ENCODE results near the gene BOLL. TPM values are rescaled to one million over a fixed set of nuclear protein-coding genes. Genes with fewer than 3 reads are reported as not detected.
A peak's percentile ranks its signal among the peaks of the same experiment; 100 is the strongest.
"Not testable (repeated sequence)": the region's sequence is repeated elsewhere in the genome, so short reads cannot be mapped to it uniquely, and the experiment has no call there.

BOLL gene, protein sequence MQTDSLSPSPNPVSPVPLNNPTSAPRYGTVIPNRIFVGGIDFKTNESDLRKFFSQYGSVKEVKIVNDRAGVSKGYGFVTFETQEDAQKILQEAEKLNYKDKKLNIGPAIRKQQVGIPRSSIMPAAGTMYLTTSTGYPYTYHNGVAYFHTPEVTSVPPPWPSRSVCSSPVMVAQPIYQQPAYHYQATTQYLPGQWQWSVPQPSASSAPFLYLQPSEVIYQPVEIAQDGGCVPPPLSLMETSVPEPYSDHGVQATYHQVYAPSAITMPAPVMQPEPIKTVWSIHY
- not detected for total RNA-seq

DNA sequence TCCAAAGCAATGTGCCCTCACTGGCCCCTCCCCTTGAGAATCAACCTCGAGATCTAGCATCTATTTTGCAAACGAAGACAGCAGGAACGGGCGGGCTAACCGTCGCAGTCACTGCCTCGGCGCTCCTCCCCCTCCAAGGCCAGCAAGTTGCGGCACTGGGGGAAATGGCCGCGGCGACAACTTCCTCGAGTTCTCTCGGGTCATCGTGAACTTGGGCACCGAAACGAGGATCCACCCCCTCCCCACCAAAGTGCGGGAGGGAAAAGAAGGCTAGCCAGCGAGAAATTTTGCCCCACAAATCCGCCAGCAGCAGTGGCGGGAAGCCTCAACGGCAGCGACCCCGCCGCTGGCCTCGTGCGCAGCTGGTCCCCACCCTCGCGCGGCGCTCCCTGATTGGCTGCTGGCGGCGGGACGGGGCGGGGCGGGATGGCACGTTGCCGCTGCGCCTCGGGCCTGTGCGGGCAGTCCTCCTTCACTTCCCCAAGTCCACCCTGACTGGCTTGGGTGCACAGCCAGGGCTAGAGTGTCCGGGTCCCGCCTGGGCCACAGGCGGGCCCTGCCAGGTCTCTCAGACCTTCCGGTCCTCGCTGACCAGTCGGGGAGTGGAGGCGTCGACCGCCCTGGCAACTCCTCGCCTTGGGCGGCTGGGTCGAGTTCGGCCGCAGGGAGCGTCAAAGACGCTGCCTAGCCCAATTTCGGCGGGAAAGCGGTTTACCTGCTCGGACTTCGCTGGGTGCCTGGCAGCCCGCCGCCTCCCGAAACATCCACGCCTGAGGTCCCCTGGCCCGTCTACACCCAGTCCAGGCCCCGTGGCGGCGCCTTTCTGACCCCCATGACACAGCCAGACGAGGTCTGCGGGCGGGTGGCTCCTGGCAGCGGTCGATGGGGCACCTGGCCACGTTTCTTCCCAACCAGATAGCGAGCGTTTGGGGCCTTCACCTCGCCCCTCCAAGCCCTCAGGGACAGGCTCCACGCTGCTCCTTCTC lies at the start of gene BOLL:
Gene BOLL (minus strand): TSS at position 364 of the 986 bp plus-strand sequence. CDS start 3,469 bp downstream, outside the sequence.
- Mint-ChIP-seq H3K27me3 (ENCODE audit: low read depth) (peaks cover 39% of the 10 kb centered on the region), H3K4me1 (ENCODE audit: low read depth) (peaks cover 5% of the 10 kb centered on the region), H3K27ac (no peak within 1 kb of the TSS), H3K36me3 (ENCODE audit: low read depth) (no peaks in the 10 kb centered on the region), H3K4me3 (peak within 1 kb of the TSS; percentile 71), H3K9me3 (ENCODE audit: insufficient read depth) (no peaks in the 10 kb centered on the region)
- DNase-seq (no peak), ATAC-seq (no peak)
- ChIA-PET CTCF (interaction anchor here (1.2 kb wide), 1 partner anchor 113 kb away, joined by 3 read pairs; no protein-coding TSS in a partner anchor), POLR2A (no interaction called here)

DNA sequence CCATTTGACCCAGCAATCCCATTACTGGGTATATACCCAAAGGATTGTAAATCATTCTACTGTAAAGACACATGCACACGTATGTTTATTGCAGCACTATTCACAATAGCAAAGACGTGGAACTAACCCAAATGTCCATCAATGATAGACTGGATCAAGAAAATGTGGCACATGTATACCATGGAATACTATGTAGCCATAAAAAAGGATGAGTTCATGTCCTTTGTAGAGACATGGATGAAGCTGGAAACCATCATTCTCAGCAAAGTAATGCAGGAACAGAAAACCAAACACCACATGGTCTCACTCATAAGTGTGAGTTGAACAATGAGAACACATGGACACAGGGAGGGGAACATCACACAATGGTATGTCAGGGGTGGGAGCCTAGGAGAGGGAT lies 49.7 kb upstream of the BOLL start:
- H3K27ac Mint-ChIP-seq; H3K27me3 Mint-ChIP-seq (ENCODE audit: low read depth); H3K4me3 Mint-ChIP-seq; H3K36me3 Mint-ChIP-seq (ENCODE audit: low read depth); POLR2A ChIA-PET; H3K9me3 Mint-ChIP-seq (ENCODE audit: insufficient read depth); ATAC-seq; CTCF ChIA-PET; DNase-seq: not testable (repeated sequence)
- peaks cover 23% of the 10 kb centered on the region for H3K4me1 Mint-ChIP-seq (ENCODE audit: low read depth)

- ATAC-seq (no peak), DNase-seq (no peak)
- no peaks in the 10 kb centered on the region for H3K27me3 Mint-ChIP-seq (ENCODE audit: low read depth)
- H3K9me3 Mint-ChIP-seq (ENCODE audit: insufficient read depth) = no peaks in the 10 kb centered on the region
- no peaks in the 10 kb centered on the region for H3K4me1 Mint-ChIP-seq (ENCODE audit: low read depth)
- ChIA-PET POLR2A (no interaction called here), CTCF (interaction anchor here (1.3 kb wide), 1 partner anchor 15 kb away, joined by 5 read pairs; no protein-coding TSS in a partner anchor)
- no peaks in the 10 kb centered on the region for H3K36me3 Mint-ChIP-seq (ENCODE audit: low read depth)
- no peak overlapping the region for H3K4me3 Mint-ChIP-seq
- H3K27ac Mint-ChIP-seq = no peak overlapping the region
These were observed 43.5 kb upstream of the BOLL start for GRCh38 chr2:197828464-197829135.

DNA sequence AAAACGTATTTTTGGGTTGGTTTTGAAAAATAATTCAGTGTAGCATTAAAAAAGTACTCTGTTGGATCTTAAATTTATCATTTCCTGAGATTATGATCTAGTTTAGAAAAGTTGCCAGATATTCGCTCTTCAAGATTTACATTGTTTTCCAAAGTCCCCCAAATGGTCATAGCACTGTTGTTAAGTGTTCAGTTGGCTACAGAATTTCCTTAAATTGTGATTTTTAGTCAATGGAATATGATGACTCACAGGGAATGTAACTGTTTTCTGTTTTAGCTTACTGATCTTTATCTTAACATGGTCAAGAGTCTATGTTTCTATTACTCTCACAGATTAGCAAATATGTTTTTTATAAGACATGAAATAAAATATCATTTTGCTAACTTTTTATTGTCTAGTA lies 42.5 kb upstream of the BOLL start:
- ChIA-PET POLR2A (no interaction called here), CTCF (interaction anchor here (1.0 kb wide), 1 partner anchor 14 kb away, joined by 4 read pairs; no protein-coding TSS in a partner anchor)
- Mint-ChIP-seq H3K27me3 (ENCODE audit: low read depth) (no peaks in the 10 kb centered on the region), H3K27ac (no peak overlapping the region), H3K4me1 (ENCODE audit: low read depth) (no peaks in the 10 kb centered on the region), H3K4me3 (no peak overlapping the region), H3K9me3 (ENCODE audit: insufficient read depth) (no peaks in the 10 kb centered on the region), H3K36me3 (ENCODE audit: low read depth) (no peaks in the 10 kb centered on the region)
- DNase-seq (no peak), ATAC-seq (no peak)

DNA sequence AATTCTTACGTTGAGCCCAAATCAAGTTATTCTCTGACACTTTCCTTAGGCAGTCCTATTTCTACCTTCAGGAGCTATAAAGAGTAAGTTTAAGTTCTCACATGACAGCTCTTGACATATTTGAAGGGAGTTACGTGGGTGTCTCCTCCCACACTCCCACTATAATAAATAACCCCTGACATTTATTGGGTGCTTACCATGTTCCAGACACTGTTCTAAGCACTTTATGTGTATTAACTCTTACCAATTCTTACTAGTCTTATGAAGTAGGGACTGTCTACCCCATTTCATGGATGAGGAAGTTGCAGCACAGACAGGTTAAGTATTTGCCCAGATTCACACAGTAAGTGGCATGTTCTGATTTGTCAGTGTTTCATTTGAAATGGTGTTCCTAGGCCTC lies 37.2 kb upstream of the BOLL start:
- H3K27me3 Mint-ChIP-seq (ENCODE audit: low read depth) = no peaks in the 10 kb centered on the region
- H3K9me3 Mint-ChIP-seq (ENCODE audit: insufficient read depth) = no peaks in the 10 kb centered on the region
- H3K4me1 Mint-ChIP-seq (ENCODE audit: low read depth) = no peaks in the 10 kb centered on the region
- no peaks in the 10 kb centered on the region for H3K36me3 Mint-ChIP-seq (ENCODE audit: low read depth)
- ChIA-PET POLR2A (no interaction called here), CTCF (no interaction called here)
- ATAC-seq (no peak), DNase-seq (no peak)
- no peak overlapping the region for H3K4me3 Mint-ChIP-seq
- no peak overlapping the region for H3K27ac Mint-ChIP-seq

DNA sequence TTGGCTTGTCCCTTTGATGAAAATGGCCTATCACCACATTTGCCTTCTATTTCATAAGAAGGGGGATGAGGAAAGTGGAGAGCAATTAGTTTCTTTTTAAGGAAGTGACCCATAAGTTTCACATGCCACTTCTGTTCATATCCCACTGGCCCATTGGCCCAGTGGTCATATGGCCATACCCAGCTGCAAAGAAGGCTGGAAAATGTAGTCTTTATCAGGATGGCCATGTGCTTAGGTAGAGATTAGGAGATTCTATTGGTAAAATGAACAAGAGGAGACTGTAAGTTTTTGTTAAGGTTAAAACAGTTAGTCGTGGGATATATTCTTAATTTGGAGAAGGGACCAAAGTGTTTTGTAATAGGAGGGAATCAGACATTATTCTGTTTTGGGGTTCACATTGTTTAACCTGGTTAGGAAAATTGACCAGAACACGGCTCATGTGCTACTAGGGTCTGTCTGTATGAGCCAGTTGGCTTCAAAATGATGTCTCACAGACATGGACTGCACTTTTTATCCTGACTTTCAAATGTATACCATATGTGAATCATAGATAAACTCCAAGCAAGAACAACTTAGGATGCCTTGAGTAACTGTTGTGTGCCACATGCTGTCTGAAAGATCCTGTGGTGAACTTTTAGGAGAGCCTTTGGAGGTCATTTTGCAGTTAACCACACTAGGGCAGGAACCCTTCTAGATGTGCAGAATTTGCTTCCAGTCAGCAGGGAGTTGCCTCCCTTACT lies 36.6 kb upstream of the BOLL start:
- ChIA-PET POLR2A (no interaction called here), CTCF (interaction anchor here (1.4 kb wide), 1 partner anchor 475 kb away, joined by 5 read pairs; no protein-coding TSS in a partner anchor)
- no peaks in the 10 kb centered on the region for H3K9me3 Mint-ChIP-seq (ENCODE audit: insufficient read depth)
- H3K27me3 Mint-ChIP-seq (ENCODE audit: low read depth) = no peaks in the 10 kb centered on the region
- DNase-seq (no peak), ATAC-seq (no peak)
- H3K36me3 Mint-ChIP-seq (ENCODE audit: low read depth) = no peaks in the 10 kb centered on the region
- no peaks in the 10 kb centered on the region for H3K4me1 Mint-ChIP-seq (ENCODE audit: low read depth)
- H3K27ac Mint-ChIP-seq = no peak overlapping the region
- H3K4me3 Mint-ChIP-seq = no peak overlapping the region

DNA sequence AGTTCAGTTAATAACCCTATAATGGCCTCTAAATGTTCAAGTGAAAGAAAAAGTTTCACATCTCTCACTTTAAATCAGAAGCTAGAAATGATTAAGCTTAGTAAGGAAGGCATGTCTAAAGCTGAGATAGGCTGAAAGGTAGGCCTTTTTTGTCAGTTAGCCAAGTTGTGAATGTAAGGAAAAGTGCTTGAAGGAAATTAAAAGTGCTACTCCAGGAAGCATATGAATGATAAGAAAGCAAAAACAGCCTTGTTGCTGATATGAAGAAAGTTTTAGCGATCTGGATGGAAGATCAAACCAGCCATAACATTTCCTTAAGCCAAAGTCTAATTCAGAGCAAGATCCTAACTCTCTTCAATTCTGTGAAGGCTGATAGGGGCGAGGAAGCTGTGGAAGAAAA lies 29.4 kb upstream of the BOLL start:
- peaks cover 6% of the 10 kb centered on the region for H3K27me3 Mint-ChIP-seq (ENCODE audit: low read depth)
- ATAC-seq (no peak), DNase-seq (no peak)
- H3K27ac Mint-ChIP-seq = no peak overlapping the region
- H3K9me3 Mint-ChIP-seq (ENCODE audit: insufficient read depth) = no peaks in the 10 kb centered on the region
- POLR2A ChIA-PET = no interaction called here
- H3K36me3 Mint-ChIP-seq (ENCODE audit: low read depth) = no peaks in the 10 kb centered on the region
- H3K4me3 Mint-ChIP-seq = no peak overlapping the region
- H3K4me1 Mint-ChIP-seq (ENCODE audit: low read depth) = no peaks in the 10 kb centered on the region
- CTCF ChIA-PET = interaction anchor here (0.9 to 1.5 kb wide), 3 partner anchors 23 to 284 kb away, joined by 3 to 7 read pairs (median 3); no protein-coding TSS in a partner anchor

DNA sequence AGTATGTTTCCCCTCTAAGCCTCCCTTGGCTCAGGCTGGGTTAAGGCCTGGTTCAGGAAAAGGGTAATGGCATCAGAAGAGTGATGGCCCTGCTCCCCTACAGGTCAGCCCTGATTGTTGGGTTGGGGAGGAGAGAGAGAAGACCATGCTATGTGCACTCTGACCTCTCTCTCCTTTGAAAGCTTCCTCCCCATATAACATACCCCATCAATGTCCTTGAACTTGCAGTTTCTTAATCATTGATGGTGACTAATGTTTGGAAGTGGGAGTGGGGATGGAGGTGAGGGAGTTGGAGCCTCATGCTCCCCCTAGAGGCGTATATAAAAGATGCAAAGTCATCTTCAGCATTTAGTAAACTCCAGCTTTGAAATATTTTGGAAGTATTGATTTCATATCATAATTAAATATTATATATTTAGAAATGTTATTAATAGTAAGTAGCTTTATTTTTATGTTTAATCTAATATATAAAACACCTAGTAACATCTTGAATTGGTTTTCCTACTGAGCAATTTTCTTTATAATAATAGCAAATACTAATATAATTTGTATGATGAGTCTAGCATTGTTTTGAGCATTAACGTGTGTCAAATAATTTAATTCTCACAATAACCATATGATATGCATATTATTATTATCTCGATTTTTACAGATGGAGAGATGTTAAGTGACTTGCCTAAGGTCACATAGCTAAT lies 28.1 kb upstream of the BOLL start:
- DNase-seq = no peak
- CTCF ChIA-PET = interaction anchor here (0.6 to 1.8 kb wide), 14 partner anchors 9 to 483 kb away, joined by 3 to 7 read pairs (median 4); partner anchors contain the start of gene PLCL1
- Mint-ChIP-seq H3K9me3 (ENCODE audit: insufficient read depth) (no peaks in the 10 kb centered on the region), H3K27me3 (ENCODE audit: low read depth) (peaks cover 8% of the 10 kb centered on the region), H3K27ac (no peak overlapping the region), H3K4me3 (no peak overlapping the region), H3K4me1 (ENCODE audit: low read depth) (peaks cover 2% of the 10 kb centered on the region), H3K36me3 (ENCODE audit: low read depth) (no peaks in the 10 kb centered on the region)
- peak; percentile 60 for ATAC-seq
- POLR2A ChIA-PET = no interaction called here

DNA sequence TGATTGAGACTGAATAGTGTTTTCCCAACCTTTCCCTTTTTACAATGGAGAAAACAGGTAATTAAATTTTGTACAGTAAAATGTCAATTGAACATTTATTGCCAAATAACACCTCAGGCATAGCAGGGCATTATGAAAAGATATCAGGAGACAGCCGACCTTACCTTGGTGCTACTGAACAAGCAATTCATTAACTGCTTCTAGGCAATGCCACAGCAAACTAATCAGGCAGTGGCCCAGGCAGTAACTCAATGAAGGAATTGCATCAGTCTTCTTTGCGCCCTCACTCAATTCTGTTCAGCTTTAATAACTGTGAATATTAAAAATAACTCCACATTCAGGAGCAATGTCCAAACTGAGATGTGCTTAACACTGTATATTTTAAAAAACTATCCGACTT lies 25.4 kb upstream of the BOLL start:
- POLR2A ChIA-PET = no interaction called here
- H3K4me3 Mint-ChIP-seq = no peak overlapping the region
- DNase-seq (no peak), ATAC-seq (no peak)
- no peak overlapping the region for H3K27ac Mint-ChIP-seq
- no peaks in the 10 kb centered on the region for H3K36me3 Mint-ChIP-seq (ENCODE audit: low read depth)
- CTCF ChIA-PET = interaction anchor here (1.7 kb wide), 1 partner anchor 486 kb away, joined by 3 read pairs; no protein-coding TSS in a partner anchor
- H3K4me1 Mint-ChIP-seq (ENCODE audit: low read depth) = peaks cover 7% of the 10 kb centered on the region
- no peaks in the 10 kb centered on the region for H3K9me3 Mint-ChIP-seq (ENCODE audit: insufficient read depth)
- peaks cover 23% of the 10 kb centered on the region for H3K27me3 Mint-ChIP-seq (ENCODE audit: low read depth)

DNA sequence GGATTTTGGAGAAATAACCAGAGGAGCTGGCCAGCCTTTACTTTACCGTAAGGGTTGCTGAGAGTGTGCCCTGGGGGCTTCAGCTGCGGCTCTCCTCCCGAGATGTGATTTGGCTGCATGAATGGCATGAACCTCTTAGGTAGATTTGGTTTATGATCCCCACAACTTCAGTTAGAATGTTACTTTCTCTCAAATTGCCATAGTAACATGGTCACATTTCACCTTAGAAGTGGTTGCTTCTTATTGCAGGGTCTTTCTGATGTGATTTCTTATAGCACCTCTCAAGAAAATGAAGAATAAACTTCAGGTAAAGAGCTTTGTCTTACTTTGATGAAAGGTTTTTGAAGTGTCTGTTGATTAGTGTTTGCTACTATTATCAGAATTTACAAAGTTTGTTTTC lies 24.9 kb upstream of the BOLL start:
- Mint-ChIP-seq H3K4me1 (ENCODE audit: low read depth) (peaks cover 10% of the 10 kb centered on the region), H3K27ac (no peak overlapping the region), H3K27me3 (ENCODE audit: low read depth) (peaks cover 25% of the 10 kb centered on the region), H3K4me3 (no peak overlapping the region), H3K36me3 (ENCODE audit: low read depth) (no peaks in the 10 kb centered on the region), H3K9me3 (ENCODE audit: insufficient read depth) (no peaks in the 10 kb centered on the region)
- POLR2A ChIA-PET = no interaction called here
- CTCF ChIA-PET = interaction anchor here (1.7 kb wide), 1 partner anchor 486 kb away, joined by 3 read pairs; no protein-coding TSS in a partner anchor
- ATAC-seq (no peak), DNase-seq (no peak)

All from activated CD8-positive, alpha-beta T cell treated with anti-CD3 and anti-CD28 coated beads, Interleukin-2, amount 10 ng/mL, durations not matched to agents 7 days and 5 days (primary cell).